GM18498 (cell line): ENCODE results near the gene PTPRN2.
"Not testable (repeated sequence)": the region's sequence is repeated elsewhere in the genome, so short reads cannot be mapped to it uniquely, and the experiment has no call there.

Experiments used
- ATAC-seq: cut with Tn5 transposase; IDR thresholded peaks from one replicate; pipeline ENCODE4 v1.9.1; 2021; ENCODE audit warnings: mild to moderate bottlenecking, moderate library complexity; ENCODE audit not compliant: unreplicated experiment

PTPRN2 gene

GRCh38 chr7:157744786-157745601, 842.6 kb downstream of the PTPRN2 start:
- no peak for ATAC-seq

DNA sequence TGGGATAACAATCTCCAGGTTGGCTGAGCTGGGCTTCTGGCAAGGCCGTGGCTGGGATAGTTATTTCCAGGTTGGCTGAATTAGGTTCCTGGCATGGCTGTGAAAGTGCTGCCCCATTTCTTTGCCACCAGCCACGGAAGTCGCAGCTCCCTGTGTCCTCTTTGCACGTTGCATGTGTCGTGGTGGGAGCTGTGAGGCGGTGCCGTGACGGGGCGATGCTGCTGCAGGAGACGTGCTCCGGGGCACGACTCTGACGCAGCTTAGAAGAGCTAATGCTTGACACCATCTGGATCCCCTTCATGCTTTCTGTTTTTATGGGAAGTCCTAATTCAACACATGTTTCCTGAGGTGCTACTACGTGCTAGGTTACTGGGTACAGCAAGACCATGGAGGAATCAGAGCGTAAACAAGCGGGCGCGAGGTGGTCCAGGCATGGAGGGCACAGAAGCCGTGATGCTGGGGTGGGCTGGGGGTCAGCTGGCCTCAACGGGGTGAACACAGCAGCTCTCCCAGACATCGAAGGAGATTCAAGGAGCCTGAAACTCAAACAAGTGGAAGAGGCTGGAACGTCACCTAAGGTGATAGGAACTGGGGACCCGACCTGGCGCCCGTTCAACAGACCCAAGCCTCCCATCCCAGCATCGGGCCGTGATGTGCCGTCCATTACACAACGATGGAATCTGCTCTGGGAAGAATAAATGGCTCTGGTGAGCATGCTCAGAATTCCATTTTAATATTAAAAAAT, 843.7 kb downstream of the PTPRN2 start:
- ATAC-seq: no peak

GRCh38 chr7:157740251-157740798, 847.3 kb downstream of the PTPRN2 start:
- no peak for ATAC-seq

GRCh38 chr7:157739650-157740049, 848.0 kb downstream of the PTPRN2 start:
- ATAC-seq: no peak

- no peak for ATAC-seq
Measured at GRCh38 chr7:157739031-157739430, 848.6 kb downstream of the PTPRN2 start.

DNA sequence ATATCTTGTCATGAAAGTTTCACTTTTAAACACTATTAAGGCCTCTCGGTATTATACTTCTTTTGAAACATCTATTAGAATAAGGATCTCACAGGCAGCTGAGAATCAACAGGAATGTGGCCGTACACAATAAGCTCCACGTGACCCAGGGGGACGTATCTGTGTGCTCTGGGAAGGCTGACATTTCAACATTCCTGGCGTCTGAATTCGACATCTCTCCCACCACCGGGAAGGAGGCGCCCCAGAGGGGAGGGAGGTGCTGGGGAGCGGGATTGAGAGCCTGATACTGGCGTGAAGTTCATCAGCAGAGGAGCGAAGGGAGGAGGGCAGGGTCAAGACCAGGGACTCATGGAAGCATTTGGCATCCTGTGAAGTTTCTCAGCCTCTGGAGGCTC, 849.6 kb downstream of the PTPRN2 start:
- no peak for ATAC-seq

GRCh38 chr7:157737151-157738065, 850.2 kb downstream of the PTPRN2 start:
- ATAC-seq: no peak

DNA sequence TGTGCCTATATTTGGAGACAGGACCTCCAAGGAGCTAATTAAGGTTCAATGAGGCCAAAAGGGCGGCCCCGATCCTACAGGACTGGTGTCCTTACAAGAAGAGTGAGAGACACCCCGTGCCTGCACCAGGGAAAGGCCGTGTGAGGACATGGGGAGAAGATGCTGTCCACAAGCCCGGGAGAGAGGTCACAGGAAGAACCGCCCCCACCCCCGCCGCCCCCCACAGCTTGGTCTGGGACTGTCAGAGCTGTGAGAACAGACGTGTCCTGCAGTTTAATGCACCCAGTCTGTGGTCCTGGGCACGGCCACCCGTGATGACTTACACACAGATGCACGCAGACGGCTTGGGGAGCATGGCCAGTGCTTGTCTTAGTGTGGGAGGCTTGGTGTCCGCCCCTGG, 851.3 kb downstream of the PTPRN2 start:
- ATAC-seq: no peak

- ATAC-seq: no peak
Measured at GRCh38 chr7:157735826-157736225, 851.8 kb downstream of the PTPRN2 start.

GRCh38 chr7:157734676-157735640, 852.7 kb downstream of the PTPRN2 start:
- ATAC-seq: no peak

GRCh38 chr7:157733760-157734395, 853.7 kb downstream of the PTPRN2 start:
- ATAC-seq: not testable (repeated sequence)

DNA sequence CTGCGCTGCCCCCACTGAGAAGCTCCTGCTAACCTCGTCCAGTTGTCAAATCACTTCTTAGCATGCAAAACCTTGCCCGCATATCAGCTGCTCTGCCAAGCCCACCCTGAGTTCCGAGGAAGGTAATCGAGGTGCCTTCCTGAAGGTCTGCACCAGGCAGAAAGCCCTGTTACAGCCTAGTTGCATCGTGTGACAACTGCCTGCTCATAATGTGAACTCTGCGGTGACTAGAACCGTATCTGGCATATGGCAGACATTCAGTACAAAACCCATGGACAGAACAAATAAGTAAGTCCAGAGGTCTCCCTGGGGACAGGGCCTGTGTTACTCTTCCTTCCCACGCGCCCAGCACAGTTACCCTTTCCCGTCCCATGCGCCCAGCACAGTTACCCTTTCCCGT, 856.5 kb downstream of the PTPRN2 start:
- ATAC-seq: no peak

DNA sequence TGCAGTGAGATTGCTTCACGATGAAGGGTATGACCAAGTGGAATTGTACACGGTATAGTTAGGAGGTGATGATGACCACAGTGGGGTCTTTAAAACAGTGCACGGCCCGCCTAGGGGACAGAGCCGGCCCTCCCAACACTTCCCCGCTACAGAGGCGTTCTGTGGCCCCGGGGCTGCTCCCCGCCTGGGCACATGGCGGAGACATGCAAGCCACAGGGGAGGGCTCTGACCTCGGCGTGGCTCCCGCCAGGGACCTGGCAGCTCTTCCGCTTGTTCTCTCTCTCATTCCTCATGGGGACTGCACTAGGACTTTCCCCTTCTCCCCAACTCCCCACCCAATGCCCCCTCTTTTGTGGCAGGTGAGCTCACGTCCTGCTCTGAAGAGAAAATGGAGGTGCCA, 857.0 kb downstream of the PTPRN2 start:
- no peak for ATAC-seq

DNA sequence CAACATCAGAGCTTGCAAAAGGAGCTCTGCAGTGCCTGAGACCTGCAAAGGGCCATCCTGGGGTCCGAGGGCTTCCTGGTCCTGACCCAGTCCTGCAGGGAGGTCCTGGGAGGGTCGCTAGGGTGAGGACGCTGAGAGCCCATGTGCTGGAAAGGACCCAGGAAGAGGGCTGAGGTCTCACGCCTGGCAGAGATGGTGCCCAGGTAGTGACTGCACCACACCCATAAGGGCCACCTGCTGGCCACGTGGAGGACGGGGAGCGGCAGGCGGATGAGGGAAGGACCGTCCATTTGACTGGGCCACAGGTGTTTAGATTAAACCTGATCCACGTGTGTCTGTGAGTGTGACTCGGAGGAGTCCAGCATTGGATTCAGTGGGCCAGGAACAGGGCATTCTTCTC, 858.1 kb downstream of the PTPRN2 start:
- no peak for ATAC-seq

DNA sequence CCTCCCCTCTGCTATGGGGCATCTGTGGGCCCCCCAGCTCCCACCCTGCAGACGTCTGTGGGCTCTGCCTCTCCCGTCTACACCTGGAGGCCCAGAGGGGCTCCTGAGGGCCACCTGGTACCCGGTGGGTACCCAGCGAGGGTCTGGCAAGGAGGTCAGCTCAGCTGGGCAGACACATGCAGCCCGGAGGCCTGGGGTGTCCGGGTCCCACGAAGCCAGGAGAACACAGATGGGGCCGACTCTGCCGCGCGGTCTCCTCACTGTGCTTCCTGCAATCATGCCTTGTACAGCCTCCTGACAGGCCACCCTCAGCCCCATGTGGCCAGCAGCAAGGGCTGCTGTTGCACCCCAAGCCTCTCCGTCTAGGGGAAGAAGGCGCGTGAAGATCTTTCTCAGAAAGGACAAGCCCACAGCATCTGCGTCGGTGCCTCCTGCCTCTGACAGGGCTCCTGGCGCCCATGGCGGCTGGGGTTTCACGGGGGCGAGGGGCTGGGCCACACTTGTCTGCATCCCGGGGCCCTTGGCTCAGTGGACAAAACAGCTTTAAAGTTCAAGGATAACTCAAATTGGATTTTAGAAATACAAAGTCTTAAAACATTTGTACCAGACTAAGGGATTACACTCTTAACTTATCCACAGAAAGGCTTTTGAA, 859.5 kb downstream of the PTPRN2 start:
- no peak for ATAC-seq

- no peak for ATAC-seq
Measured at GRCh38 chr7:157726764-157727163, 860.9 kb downstream of the PTPRN2 start.

DNA sequence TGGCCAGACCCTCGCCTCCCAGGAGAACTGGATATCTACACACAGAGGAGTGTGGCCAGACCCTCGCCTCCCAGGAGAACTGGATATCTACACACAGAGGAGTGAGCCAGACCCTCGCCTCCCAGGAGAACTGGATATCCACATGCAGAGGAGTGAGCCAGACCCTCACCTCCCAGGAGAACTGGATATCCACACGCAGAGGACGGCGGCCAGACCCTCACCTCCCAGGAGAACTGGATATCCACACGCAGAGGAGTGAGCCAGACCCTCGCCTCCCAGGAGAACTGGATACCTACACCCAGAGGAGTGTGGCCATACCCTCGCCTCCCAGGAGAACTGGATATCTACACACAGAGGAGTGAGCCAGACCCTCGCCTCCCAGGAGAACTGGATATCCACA, 862.3 kb downstream of the PTPRN2 start:
- not testable (repeated sequence) for ATAC-seq

GRCh38 chr7:157723205-157723604, 864.4 kb downstream of the PTPRN2 start:
- no peak for ATAC-seq
